ENCODE measurements around the gene LSM14B.
A peak's percentile ranks its signal among the peaks of the same experiment; 100 is the strongest.

Gene LSM14B

GRCh38 chr20:62163485-62163865, 41.2 kb downstream of the LSM14B start:
- no peak for DNase-seq (ENCODE audit: low read depth in 3 of 3)

GRCh38 chr20:62163986-62164762, 41.9 kb downstream of the LSM14B start:
- DNase-seq (ENCODE audit: low read depth in 3 of 3), result no peak

GRCh38 chr20:62164879-62165761, 42.8 kb downstream of the LSM14B start:
- no peak for DNase-seq (ENCODE audit: low read depth in 3 of 3)

- DNase-seq (ENCODE audit: low read depth in 3 of 3), result no peak
These were observed 43.6 kb downstream of the LSM14B start for GRCh38 chr20:62165762-62166399.

GRCh38 chr20:62167474-62167873, 45.2 kb downstream of the LSM14B start:
- DNase-seq (ENCODE audit: low read depth in 3 of 3), result no peak

DNA sequence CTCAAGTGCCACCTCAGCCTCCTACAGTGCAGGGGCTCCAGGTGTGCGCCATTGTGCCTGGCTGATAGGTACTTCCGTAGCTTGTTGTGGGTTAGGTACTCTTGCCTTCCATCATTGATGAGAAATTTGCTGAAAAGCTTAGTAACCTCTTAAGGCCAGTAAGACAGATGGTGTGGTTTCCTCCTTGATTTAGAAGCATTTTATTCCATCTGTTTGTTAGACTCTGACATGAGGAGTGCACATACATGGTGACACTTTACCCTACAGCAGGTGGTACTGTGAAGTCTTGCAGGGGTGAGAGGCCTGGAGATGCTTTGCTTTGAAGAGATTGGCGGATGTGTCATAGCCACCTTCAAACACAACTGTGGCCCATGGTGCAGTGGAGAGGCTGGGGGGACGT, 45.8 kb downstream of the LSM14B start:
- DNase-seq (ENCODE audit: low read depth in 3 of 3), result no peak

DNA sequence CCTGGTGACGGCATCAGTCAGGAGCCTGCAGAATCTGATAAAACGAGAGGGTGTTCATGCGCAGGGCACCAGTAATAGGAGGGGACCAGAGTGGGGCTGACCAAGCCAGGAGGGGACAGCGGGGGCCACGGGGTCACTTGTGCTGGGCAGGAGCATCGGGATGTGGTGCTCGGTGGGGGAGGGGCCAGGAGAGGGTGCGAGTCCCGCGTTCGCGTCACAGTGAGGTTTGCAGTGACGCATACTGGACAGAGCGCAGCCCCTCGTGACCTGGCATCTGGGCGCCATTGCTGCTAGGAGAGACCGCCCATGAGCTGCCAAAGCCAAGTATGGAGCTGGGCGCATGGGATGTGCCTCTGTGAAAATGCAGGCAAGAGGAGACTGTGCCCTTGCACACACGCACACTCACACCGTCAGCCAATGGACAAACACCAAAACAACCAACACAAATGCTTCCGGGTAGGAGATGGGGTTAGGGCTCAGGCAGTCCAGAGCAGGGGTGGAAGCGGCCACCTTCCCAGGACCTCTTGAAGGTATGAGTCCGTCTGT, 46.7 kb downstream of the LSM14B start:
- no peak for DNase-seq (ENCODE audit: low read depth in 3 of 3)

DNA sequence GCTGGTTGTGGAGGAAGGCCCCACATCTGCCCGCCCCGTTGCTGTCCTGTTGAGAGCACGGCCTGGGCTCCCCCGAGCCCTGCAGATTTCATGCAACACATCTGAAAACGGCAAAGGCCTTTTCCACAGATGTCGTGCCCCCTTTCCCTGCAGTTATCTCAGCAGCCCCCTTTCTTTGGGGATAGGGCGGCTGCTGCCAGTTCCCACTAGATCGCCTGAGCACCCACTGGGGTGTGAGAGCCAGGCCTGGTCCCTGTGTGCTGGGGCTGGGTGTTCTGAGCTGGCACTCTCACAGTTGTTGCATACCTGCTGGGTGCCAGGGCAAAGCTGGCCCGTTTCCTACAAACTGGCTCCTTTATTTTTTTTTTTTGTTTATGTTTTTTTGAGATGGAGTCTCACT, 48.3 kb downstream of the LSM14B start:
- DNase-seq (ENCODE audit: low read depth in 3 of 3), result no peak

DNA sequence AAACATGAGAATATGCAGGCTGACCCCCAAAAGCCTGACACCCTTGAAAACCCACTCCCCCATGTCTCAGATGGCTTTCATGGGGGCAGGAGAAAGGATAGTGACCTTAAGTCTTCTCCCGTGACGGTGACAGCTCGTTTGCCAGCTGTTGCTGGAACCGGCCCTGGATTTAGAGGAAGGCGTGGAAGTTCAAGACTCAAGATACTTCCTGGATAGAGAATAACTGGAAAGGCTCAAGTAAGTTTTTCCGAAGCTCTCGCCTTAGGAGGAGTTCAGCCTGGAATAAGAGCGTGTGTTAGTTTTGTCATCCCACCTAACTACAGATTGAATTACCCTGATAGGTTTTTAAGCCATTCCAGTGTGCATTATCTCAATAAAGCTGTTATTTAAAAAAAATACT, 49.0 kb downstream of the LSM14B start:
- DNase-seq (ENCODE audit: low read depth in 3 of 3), result no peak

- DNase-seq (ENCODE audit: low read depth in 3 of 3), result no peak
These were observed 50.4 kb downstream of the LSM14B start for GRCh38 chr20:62172666-62173065.

GRCh38 chr20:62174021-62174804, 51.9 kb downstream of the LSM14B start:
- DNase-seq (ENCODE audit: low read depth in 3 of 3), result no peak

GRCh38 chr20:62174870-62175624, 52.8 kb downstream of the LSM14B start:
- DNase-seq (ENCODE audit: low read depth in 3 of 3), result no peak

- DNase-seq (ENCODE audit: low read depth in 3 of 3), result no peak
These were observed 53.4 kb downstream of the LSM14B start for GRCh38 chr20:62175711-62176110.

DNA sequence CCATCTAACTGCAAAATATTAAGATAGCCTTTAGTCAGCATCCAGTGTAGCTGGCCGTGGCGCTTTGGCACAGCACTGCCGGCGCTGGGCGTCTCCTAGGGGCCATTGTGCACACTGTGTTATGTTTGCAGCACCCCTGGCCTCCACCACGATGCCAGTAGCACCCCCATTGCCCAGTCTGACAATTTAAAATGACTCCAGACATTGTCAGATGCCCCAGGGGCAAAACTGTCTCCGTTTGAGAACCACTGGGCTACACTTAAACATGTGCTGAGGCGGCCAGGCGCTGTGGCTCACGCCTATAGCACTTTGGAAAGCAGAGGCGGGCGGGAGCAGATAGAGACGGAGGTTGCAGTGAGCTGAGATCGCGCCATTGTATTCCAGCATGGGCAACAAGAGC, 54.6 kb downstream of the LSM14B start:
- DNase-seq (ENCODE audit: low read depth in 3 of 3), result no peak

DNA sequence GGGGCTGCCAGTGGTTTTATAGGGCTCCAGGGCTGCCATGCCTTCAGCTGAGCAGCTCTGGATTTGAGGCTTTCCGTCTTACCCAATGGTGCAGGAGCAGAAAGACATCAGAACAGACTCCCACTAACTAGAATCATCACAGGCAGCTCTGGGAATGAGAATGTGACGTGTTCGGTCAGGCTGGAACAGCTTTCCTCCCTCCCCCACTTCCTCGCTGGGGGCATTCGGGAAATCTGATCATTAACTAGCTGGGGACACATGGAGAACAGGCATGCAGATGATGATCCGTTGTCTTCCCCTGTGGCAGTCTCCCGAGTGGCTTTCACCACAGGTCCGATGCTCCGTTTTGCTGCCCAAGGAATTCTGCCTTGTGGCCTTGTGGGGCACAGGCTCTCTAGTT, 55.0 kb downstream of the LSM14B start:
- DNase-seq (ENCODE audit: low read depth in 3 of 3), result no peak

DNA sequence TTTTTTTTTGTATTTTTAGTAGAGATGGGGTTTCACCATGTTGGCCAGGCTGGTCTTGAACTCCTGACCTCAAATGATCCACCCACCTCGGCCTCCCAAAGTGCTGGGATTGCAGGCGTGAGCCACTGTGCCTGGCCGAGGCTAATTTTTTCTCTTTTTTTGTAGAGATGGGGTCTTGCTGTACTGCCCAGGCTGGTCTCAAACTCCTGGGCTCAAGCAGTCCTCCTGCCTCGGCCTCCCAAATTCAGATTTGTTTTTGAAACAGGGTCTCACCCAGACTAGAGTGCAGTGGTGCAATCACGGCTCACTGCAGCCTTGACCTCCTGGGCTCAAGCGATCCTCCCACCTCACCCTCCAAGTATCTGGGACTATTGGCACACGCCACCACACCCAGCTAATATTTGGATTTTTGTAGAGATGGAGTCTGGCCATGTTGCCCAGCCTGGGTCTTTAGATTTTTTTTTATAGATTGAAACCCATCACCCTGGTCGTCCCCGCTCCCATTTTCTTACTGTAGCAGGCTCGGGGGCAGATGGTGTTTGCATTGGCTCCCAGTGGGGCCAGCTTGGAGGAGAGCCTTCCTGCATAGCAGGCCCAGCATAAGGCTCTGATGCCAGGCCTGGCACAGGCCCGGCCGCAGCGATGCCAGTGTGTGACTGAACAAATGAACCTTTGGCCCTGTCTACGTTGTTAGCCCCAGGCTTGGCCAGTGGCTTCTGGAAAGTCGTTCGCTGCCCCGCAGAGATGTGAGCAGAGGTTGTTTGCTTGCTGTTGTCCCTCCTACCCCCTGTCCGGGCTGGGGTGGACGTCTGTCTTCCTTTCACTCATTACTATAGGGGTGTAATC, 56.3 kb downstream of the LSM14B start:
- DNase-seq (ENCODE audit: low read depth in 3 of 3), result no peak

GRCh38 chr20:62179162-62179504, 56.9 kb downstream of the LSM14B start:
- DNase-seq (ENCODE audit: low read depth in 3 of 3), result no peak

GRCh38 chr20:62181808-62182207, 59.5 kb downstream of the LSM14B start:
- DNase-seq (ENCODE audit: low read depth in 3 of 3), result no peak

DNA sequence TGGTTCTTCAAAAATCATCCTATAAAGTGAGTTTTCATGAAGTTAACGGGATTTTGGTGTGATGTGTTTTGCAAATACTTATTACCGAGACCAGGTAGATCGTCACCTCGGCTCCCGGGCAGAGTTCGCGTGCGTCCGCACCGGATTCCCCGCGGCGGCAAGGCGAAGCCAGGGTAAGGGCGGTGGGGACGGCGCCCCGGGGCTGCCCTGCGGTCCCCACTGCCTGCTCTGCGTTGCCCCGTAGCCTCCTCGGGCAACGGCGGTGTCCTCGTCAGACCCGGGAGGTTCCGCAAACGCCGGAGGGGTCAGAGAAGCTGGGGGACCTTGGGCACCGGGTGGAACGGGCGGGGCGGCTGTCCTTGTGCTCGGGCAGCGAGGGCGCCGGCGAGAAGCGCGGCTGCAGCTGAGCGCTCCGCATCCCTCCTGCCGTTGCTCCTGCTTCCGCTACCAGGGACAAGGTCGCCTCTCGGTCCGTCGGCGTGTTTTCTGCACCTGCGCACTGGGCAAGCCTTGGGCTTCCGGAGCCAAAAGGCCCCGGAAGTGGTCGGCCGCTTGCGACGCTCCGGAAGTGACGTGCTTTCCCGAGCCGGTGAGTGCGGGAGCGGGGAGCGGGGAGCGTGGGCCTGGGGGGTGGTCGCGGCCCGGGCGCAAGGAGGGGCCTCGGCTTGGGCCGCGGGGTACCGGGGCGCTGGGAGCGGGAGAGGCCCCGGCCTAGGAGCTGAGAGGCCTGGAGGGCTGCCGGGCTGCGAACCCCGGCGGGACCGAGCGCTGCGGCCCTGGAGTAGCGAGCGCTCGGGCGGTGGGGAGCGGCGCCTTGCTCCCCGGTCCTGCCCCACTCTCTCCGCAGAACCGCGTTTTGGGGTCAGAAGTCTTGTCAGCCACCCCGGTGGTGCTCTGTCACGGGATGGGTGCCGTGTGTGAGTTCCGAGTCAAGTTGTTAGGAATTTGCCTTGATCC, 60.5 kb downstream of the LSM14B start, which contains the start of gene MTG2:
Gene MTG2 (plus strand): TSS at position 560 of the 957 bp plus-strand sequence. CDS start 10,393 bp downstream, outside the sequence.
- peak; percentile 85 to 94 (median 91) for DNase-seq (ENCODE audit: low read depth in 3 of 3)

All from stimulated activated CD4-positive, alpha-beta T cell treated with anti-CD3 and anti-CD28 coated beads, TNF-alpha, amount 100 ng/mL, for 24 hours (primary cell).